Measurements from ENCODE around the gene CUEDC1. TPM values are rescaled to one million over a fixed set of nuclear protein-coding genes. Genes with fewer than 3 reads are reported as not detected.
A peak's percentile ranks its signal among the peaks of the same experiment; 100 is the strongest.

Gene CUEDC1
- total RNA-seq, 1 donor from 2014 or later = 3.9 TPM

- DNase-seq (ENCODE audit: low read depth in 2 of 2) = no peak
Measured at GRCh38 chr17:57898487-57899311, 56.5 kb downstream of the CUEDC1 start.

DNA sequence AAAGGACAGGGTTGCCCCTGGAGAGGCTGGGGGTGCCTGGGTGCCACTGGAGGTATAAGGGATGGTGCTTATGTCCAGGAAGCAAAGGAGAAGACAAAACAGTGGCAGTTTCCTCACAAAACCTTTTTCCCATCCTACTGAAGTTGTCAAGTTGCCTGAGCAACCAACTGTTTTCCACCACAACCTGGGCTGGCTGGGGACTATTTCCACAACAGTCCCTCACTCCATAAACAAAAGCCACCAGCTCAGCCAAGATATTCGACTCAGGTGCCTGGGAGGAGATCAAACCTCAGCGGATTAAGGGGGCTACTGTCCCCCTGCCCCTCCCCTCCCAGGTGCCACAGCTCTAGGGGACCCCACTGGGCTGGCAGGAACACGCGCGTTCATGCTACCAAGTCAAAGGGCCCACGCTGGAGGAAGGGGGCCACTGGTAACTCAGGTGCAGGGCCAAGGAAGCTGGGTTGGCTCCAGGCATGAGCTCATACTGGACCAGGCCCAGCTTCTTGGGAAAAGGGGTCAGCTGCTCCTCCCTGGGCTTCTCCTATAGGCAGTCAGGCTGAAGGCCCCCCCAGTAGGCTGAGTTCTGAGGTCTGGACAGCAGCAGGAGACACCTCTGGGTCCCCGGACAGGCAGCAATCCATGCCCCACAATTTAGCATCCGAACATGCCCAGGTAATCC, 59.7 kb downstream of the CUEDC1 start:
- peak; percentile 24 to 43 for DNase-seq (ENCODE audit: low read depth in 2 of 2)

DNA sequence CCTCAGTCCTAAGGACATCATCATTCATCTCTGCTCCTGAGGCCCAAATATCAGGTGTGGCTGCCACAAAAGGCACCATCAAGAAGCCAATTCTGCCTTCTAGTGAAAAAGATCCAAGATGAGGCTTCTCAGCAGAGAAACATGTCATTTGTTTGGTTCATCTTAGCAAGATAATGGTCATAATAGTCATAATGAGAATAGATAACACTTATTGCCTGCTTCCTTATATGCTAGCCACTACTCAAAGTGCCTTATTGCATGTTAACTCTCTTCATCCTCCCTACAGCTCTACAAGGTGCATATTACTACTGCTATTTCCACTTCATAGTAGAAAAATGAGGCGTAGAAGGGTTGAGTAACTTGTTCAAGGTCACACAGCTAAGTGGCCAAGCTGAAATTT, 60.4 kb downstream of the CUEDC1 start:
- DNase-seq (ENCODE audit: low read depth in 2 of 2) = no peak

DNA sequence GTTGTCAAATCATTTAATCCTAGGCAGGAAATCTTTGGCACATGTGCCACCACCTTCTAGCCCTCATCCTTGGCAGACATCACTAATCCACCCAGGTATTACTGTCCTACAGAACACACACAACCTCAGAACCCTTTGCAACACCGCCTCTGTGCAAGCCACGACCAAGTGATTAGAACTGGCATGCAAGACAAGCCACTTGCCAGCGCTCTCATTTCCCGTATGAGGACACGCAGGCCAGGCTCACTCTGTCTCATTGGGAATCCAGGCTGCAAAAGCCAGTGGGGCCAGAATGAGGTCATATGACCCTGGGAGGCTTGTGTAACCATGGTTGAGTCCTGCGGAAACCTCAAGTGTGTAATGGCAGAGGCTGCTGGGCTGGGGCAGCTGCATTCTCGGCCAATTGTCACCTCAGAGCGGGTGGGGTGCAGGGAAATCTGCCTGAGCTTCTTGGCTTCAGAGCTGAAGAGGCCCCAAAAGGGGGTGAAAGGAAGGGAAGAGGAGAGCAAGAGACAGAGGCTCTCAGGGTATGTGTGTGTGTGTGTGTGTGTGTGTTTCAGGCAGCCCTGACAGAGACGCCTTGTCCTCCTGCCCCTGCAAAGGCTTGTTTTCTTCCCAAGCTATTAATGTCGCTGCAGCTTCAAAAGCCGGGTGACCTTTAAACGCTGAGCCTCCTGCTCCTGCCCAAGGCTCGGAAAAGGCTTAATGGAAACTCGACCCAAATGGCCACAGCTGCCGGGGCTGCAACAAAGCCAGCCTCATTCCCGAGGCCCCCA, 62.2 kb downstream of the CUEDC1 start:
- peak; percentile 57 to 63 for DNase-seq (ENCODE audit: low read depth in 2 of 2)

GRCh38 chr17:57892146-57892819, 62.9 kb downstream of the CUEDC1 start:
- DNase-seq (ENCODE audit: low read depth in 2 of 2) = peak in 1 of 2 donors; percentile 79

DNA sequence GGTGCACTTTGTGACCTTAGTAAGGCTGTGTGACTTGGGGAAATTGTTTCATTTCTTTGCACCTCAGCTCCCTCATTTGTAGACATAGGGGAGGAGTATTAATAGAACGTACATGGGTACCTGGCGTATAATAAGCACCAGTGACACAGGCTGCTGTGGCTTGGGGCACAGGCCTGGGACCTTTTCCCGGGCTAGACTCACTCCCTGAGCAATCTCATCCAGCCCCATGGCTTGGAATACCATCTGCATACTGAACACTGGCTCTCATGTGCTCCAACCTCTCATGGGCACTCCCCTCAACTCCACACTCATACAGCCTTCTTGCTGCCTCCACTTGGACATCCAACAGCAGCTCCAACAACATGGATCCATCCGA, 64.4 kb downstream of the CUEDC1 start:
- DNase-seq (ENCODE audit: low read depth in 2 of 2) = no peak

GRCh38 chr17:57889892-57890856, 65.0 kb downstream of the CUEDC1 start:
- DNase-seq (ENCODE audit: low read depth in 2 of 2) = peak in 1 of 2 donors; percentile 59

GRCh38 chr17:57889252-57889651, 66.0 kb downstream of the CUEDC1 start:
- no peak for DNase-seq (ENCODE audit: low read depth in 2 of 2)

GRCh38 chr17:57888311-57889216, 66.6 kb downstream of the CUEDC1 start:
- no peak for DNase-seq (ENCODE audit: low read depth in 2 of 2)

- no peak for DNase-seq (ENCODE audit: low read depth in 2 of 2)
Measured at GRCh38 chr17:57887161-57887560, 68.1 kb downstream of the CUEDC1 start.

- DNase-seq (ENCODE audit: low read depth in 2 of 2) = no peak
Measured at GRCh38 chr17:57886020-57886419, 69.2 kb downstream of the CUEDC1 start.

DNA sequence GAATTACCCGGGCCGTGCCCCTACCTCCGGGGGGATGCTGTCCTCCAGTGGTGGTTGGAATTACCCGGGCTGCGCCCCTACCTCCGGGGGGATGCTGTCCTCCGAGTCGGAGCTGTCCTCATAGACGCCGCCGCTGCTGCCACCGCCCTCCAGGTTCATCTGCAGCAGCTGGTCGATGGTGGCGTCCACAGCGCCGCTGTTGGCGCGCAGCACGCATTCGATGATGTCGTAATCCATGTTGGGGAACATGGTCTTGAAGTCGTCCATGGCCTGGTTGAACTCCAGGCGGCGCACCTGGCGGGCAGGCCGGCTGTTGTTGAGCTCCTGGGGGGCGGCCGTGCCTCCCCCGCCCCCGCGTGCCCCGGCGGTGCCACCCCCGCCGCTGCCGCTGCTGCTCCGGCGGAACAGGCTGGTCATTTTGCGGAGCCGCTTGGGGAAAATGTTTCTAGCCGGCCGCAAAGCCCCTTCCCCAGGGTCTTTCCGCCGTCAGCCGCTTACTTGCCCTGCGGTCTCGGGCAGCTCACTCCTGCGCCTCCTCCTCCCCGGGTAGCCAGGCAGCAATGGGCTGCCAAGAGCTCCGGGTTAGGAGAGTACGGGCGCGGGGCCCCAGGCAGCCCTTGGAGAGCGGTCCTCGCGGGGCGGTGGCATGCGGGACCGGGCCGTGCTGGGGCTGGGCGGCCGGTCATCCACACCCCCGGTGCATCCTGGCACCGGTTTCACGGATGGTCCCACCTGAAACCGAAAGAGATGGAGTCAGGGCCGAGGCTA, 69.9 kb downstream of the CUEDC1 start:
- no peak for DNase-seq (ENCODE audit: low read depth in 2 of 2)

DNA sequence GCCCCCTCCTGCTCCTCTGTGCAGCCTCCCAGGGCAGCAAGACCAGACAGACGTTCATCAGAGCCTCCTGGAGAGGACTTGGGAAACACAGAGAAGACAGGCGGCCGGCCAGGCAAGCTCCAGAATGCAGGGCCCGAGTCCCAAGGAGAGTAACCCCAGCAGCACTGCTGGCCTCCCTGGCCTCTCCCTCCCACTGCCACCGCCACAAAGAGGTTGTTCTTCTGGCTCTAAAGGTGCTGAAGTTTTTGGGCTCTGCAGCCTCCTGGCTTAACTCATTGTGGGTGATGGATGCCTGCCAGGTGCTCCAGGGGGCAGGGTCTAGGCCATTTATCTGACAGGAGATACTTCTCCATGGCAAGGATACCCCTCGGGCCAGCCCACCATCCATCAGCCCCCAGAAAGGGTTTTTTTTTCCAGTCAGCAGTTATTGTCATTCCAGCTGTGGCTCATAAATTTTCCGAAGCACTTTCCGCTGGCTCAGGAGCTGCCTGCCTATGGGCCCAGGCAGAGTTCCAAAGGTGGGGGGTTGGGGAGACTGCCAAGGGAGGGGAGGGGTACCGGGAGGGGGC, 73.3 kb downstream of the CUEDC1 start:
- no peak for DNase-seq (ENCODE audit: low read depth in 2 of 2)

DNA sequence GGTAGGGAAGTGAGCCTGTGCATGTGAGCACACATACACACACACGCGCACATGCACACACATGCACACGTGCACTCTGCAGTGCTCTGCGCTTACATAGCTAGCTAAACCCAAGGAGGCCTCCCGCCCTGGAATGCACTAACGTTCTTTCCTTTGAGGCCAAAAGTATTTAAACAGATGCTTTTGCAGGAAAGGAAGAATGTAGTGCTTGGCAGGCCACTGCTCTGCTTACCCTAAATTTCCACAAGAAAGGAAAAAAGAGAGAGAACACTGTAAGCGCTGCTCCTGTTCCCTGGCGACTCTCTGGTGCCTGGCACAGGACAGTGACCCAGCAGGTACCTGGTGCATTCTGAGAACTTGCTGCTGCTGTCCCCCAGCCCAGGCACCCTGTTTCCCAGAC, 74.1 kb downstream of the CUEDC1 start:
- DNase-seq (ENCODE audit: low read depth in 2 of 2) = no peak

DNA sequence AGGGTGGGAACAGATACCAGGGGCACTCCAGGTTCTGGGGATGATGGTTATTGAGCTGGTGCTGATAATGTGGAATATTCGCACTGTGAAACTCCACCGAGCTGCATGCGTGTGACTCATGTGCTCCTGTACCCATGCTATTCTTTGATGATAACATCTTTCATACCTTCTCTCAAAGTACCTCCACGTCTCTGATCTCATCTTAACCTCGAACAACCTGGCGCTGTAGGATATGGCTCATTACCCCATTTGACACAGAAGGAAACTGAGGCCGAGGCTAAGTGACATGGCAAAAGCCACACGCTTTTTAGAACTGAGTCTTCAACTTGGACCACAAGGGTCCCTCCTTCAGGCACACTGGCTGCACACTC, 75.1 kb downstream of the CUEDC1 start:
- no peak for DNase-seq (ENCODE audit: low read depth in 2 of 2)

GRCh38 chr17:57879437-57880085, 75.7 kb downstream of the CUEDC1 start:
- no peak for DNase-seq (ENCODE audit: low read depth in 2 of 2)

GRCh38 chr17:57877803-57878377, 77.3 kb downstream of the CUEDC1 start:
- DNase-seq (ENCODE audit: low read depth in 2 of 2) = peak in 1 of 2 donors; percentile 39

DNA sequence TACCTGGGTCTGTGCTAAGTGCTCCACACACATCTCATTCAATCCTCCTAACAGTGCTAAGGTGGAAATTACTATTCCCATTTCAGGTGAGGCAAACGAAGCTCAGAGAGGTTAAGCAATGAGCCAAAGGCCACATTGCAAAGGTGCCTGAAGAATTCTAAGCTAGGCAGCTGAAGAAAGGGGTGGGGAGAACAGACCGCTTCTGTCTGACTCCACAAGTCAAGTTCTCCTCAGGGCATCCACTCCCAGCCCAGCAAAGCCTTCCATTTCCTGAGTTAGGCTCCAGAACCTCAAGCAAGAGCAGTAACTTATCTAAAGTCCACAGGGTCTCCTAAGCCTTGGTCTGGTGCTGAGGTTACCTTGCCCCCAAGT, 78.4 kb downstream of the CUEDC1 start:
- DNase-seq (ENCODE audit: low read depth in 2 of 2) = no peak
